ENCODE results near the gene SOX6. TPM values are rescaled to one million over a fixed set of nuclear protein-coding genes. Genes with fewer than 3 reads are reported as not detected.

Gene SOX6
- total RNA-seq, 4 donors from 2014 or later = 25.3 to 42.3 (median 37.4) TPM

GRCh38 chr11:16297332-16297731, 59.0 kb downstream of the SOX6 start:
- H3K36me3 ChIP-seq = no peaks in the 10 kb centered on the region
- H3K9me3 ChIP-seq = no peaks in the 10 kb centered on the region
- H3K4me3 ChIP-seq = no peak overlapping the region
- no peaks in the 10 kb centered on the region for H3K27me3 ChIP-seq
- DNase-seq = peak; percentile 3 to 26
- in situ Hi-C loops (cut with MboI; ENCODE audit: low sequenced_read_pairs in 4 of 4) = no loop called here
- TF ChIP-seq CTCF (IDR thresholded peaks at IDR 0.05 in 4 of 5, conservative IDR thresholded peaks at IDR 0.05 in 1 of 5) (no peak), POLR2A (IDR thresholded peaks at IDR 0.05) (no peak)
- intact Hi-C loops (cut with DNase I; ENCODE audit: low total_unique reads) = loop anchor here (5.0 kb wide), 2 partner anchors 50 to 310 kb away; no protein-coding TSS in a partner anchor
- H3K27ac ChIP-seq = peak overlapping the region; percentile 8 to 87 (median 61)
- ATAC-seq = peak; percentile 38 to 53
- H3K4me1 ChIP-seq = peaks cover 54 to 67% of the 10 kb centered on the region in 2 donors

- in situ Hi-C loops (cut with MboI; ENCODE audit: low sequenced_read_pairs in 4 of 4) = no loop called here
- intact Hi-C loops (cut with DNase I; ENCODE audit: low total_unique reads) = loop anchor here (5.0 kb wide), 2 partner anchors 51 to 311 kb away; no protein-coding TSS in a partner anchor
- no peak overlapping the region for H3K4me3 ChIP-seq
- DNase-seq (no peak), ATAC-seq (peak in 1 of 2 donors; percentile 54)
- H3K36me3 ChIP-seq = no peaks in the 10 kb centered on the region
- no peak for TF ChIP-seq POLR2A (IDR thresholded peaks at IDR 0.05)
- no peak for TF ChIP-seq CTCF (IDR thresholded peaks at IDR 0.05 in 4 of 5, conservative IDR thresholded peaks at IDR 0.05 in 1 of 5)
- no peaks in the 10 kb centered on the region for H3K27me3 ChIP-seq
- peaks cover 57 to 70% of the 10 kb centered on the region in 2 donors for H3K4me1 ChIP-seq
- H3K27ac ChIP-seq = peak overlapping the region; percentile 42 to 87 (median 61)
- H3K9me3 ChIP-seq = no peaks in the 10 kb centered on the region
These were observed 60.1 kb downstream of the SOX6 start for GRCh38 chr11:16296273-16296672.

GRCh38 chr11:16295592-16295991, 60.8 kb downstream of the SOX6 start:
- Histone ChIP-seq H3K36me3 (no peaks in the 10 kb centered on the region), H3K4me3 (no peak overlapping the region), H3K27me3 (no peaks in the 10 kb centered on the region), H3K9me3 (no peaks in the 10 kb centered on the region), H3K4me1 (peaks cover 62 to 73% of the 10 kb centered on the region in 2 donors), H3K27ac (peak overlapping the region in 3 of 4 donors; percentile 59 to 87 (median 63))
- TF ChIP-seq CTCF (IDR thresholded peaks at IDR 0.05 in 4 of 5, conservative IDR thresholded peaks at IDR 0.05 in 1 of 5) (no peak), POLR2A (IDR thresholded peaks at IDR 0.05) (no peak)
- in situ Hi-C loops (cut with MboI; ENCODE audit: low sequenced_read_pairs in 4 of 4) = no loop called here
- no peak for DNase-seq
- no peak for ATAC-seq
- intact Hi-C loops (cut with DNase I; ENCODE audit: low total_unique reads) = loop anchor here (5.0 kb wide), 2 partner anchors 52 to 312 kb away; no protein-coding TSS in a partner anchor

GRCh38 chr11:16293204-16293681, 63.1 kb downstream of the SOX6 start:
- intact Hi-C loops (cut with DNase I; ENCODE audit: low total_unique reads) (no loop called here), in situ Hi-C loops (cut with MboI; ENCODE audit: low sequenced_read_pairs in 4 of 4) (no loop called here)
- DNase-seq (no peak), ATAC-seq (peak; percentile 67 to 88)
- H3K4me1 ChIP-seq = peaks cover 48 to 64% of the 10 kb centered on the region in 2 donors
- H3K36me3 ChIP-seq = no peaks in the 10 kb centered on the region
- H3K4me3 ChIP-seq = peak overlapping the region in 1 of 4 donors; percentile 2
- peak overlapping the region; percentile 63 to 87 (median 72) for H3K27ac ChIP-seq
- no peak for TF ChIP-seq CTCF (IDR thresholded peaks at IDR 0.05 in 4 of 5, conservative IDR thresholded peaks at IDR 0.05 in 1 of 5)
- TF ChIP-seq POLR2A (IDR thresholded peaks at IDR 0.05) = no peak
- H3K27me3 ChIP-seq = no peaks in the 10 kb centered on the region
- H3K9me3 ChIP-seq = no peaks in the 10 kb centered on the region
